GM12872 (cell line): ENCODE measurements around the gene GPX3.

Source experiments
- CTCF ChIP-seq: IDR thresholded peaks from 3 replicates; pipeline ENCODE4 v1.5.1; 2011; ENCODE audit warnings: low read depth, mild to moderate bottlenecking, low read length, moderate library complexity; ENCODE audit not compliant: insufficient read depth

The GPX3 gene

DNA sequence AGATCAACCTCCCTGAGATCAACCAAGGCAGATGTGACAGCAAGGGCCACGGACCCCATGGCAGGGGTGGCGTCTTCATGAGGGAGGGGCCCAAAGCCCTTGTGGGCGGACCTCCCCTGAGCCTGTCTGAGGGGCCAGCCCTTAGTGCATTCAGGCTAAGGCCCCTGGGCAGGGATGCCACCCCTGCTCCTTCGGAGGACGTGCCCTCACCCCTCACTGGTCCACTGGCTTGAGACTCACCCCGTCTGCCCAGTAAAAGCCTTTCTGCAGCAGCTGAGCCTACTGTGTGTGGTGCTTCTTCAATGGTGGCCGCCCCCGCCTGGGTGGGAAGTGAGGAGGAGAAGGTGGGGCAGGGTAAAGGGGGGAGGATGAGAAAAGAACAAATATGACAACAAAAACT is 8.3 kb downstream of the GPX3 start:
- no peak for TF ChIP-seq CTCF

DNA sequence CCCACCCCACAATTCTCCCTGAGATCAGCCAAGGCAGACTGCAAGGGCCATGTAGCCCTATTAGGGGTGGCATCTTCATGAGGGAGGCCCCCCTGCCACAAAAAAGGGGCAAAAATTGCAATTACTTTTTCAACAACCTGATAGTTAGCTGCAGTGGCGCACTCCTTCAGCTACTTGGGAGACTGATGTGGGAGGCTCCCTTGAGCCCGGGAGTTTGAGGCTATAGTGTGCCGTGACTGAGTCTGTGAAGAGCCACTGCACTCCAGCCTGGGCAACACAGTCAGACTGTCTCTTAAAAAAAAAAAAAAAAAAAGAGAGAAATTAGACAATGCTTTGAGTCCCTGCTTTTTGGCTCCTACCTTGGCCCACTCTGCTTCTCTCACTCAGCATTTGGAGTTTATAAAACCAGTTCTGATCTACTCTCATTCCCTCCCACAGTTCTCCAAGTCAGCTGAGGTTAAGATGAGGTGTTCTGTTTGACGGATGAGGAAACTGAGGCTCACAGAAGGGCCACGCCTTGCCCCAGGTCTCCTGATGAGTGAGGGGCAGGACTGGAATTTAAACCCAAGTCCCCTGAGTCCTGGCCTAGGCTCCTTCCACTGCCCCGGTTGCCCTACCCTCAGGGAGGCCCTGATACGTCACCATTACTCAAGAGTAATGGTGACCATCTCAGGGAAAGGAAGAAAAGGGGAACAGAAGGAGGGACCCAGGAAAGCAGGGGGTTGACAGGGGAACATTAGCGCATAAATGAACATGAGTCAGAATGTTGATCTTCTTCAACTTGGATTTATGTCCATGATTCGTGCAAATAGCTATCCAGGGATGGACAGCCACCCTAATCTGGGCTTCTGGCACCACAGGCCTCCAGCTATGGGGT is 9.0 kb downstream of the GPX3 start:
- no peak for TF ChIP-seq CTCF

DNA sequence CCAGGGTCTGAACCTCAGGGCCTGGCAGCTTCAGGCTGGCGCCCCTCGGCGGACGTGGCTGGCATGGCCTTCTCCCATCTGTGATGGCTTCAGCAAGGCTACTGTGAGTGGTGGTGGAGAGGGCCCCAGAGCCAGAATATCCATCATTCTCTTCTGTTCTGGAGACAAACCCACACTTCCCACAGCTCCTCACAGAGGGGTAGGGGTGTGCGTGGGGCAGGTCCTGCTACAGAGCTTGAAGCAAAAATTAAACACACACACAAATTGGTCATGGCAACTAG is 9.6 kb downstream of the GPX3 start:
- no peak for TF ChIP-seq CTCF

- no peak for TF ChIP-seq CTCF
These were observed 10.0 kb downstream of the GPX3 start for GRCh38 chr5:151030379-151030778.

DNA sequence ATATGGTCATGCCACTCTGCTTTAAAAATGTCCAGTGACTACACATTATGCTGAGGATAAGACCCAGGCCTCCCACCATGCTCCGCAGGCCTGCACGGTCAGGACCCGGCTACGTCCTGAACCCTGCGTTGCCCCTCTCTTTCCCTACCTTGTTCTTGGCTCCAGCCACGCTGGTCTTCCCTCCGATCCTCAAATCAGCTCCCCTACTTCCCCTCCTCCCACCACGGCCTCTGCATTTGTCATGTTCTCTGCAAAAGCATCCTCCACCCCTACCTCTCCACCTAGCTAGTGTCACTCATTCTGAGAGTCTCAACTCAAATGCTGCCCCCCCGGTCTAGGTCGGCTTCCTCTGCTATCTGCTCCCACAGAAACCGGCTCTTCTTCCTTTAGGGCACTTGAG is 11.2 kb downstream of the GPX3 start:
- TF ChIP-seq CTCF: no peak

- no peak for TF ChIP-seq CTCF
These were observed 13.0 kb downstream of the GPX3 start for GRCh38 chr5:151033217-151033934.

DNA sequence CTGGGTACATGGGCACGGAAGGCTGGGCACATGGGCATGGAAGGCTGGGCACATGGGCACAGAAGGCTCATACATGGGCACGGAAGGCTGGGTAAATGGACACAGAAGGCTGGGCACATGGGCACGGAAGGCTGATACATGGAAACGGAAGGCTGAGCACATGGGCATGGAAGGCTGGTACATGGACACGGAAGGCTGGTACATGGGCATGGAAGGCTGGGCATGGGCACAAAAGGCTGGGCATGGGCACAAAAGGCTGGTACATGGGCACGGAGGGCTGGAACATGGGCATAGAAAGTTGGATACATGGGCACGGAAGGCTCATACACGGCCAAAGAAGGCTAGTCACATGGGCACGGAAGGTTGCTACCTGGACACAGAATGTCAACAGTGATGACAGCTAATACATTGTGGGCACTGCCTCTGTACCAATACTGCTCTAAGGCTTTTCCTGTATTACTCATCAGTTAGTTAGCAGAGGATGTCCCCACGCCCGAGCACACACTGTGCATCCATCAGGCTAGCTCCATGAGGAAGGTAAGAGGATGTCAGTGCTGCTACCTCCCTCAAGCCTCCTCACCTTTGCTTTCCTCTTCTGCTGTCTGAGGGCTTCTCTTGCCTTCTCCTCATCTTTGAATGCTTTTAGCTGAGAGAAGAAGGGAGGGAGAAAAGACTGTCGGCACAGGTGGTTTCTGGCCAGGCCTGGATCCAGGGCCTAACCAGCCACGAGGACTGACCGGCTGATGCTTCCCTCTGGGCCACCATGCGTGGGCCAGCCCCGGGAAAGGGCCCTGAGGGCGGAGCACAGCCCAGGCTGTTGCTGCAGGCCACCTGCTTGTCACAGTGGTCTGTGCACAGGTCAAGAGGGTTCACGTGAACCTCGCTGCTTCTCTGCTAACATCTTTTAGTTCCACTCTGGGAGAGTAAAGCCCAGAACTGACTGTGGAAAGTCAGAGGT is 14.3 kb downstream of the GPX3 start:
- TF ChIP-seq CTCF: no peak
